Fibroblast of pulmonary artery (primary cell): ENCODE measurements around the gene FZD10.

Experiments used
- DNase-seq: peaks from one replicate; pipeline ENCODE4 v3.0.0-alpha.2; 2010; ENCODE audit warnings: low read depth
- H3K4me3 ChIP-seq: replicated peaks from 2 replicates; pipeline ENCODE4 v1.5.1; 2011; ENCODE audit warnings: low read depth, mild to moderate bottlenecking, control low read depth, low read length, moderate library complexity
- TF ChIP-seq, protein P1 (sequence below): IDR thresholded peaks from 2 replicates; pipeline ENCODE4 v1.5.1; 2011; ENCODE audit warnings: mild to moderate bottlenecking, control low read depth, low read length, inconsistent platforms; ENCODE audit errors: missing control alignments

FZD10 gene

DNA sequence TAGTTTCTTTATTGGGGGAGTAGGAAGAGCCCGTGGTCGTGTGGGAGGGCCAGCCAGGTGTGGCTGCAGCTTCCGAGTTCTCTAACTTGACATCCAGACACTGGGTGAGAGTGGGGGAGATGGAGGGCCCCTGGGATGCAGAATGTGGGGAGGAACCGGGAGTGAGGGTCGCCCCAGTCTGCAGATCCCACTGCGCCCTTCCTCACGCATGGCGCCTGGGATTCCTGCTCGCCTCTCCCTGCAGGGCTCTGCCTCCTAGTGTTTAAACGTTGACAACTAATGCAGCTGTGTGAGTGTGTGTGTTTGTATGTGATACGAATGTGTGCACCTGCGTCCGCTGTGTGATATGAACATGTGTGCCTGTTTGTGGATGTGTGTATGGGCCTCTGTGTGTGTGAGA lies 34.6 kb downstream of the FZD10 start:
- DNase-seq, result no peak
- TF ChIP-seq, protein P1, sequence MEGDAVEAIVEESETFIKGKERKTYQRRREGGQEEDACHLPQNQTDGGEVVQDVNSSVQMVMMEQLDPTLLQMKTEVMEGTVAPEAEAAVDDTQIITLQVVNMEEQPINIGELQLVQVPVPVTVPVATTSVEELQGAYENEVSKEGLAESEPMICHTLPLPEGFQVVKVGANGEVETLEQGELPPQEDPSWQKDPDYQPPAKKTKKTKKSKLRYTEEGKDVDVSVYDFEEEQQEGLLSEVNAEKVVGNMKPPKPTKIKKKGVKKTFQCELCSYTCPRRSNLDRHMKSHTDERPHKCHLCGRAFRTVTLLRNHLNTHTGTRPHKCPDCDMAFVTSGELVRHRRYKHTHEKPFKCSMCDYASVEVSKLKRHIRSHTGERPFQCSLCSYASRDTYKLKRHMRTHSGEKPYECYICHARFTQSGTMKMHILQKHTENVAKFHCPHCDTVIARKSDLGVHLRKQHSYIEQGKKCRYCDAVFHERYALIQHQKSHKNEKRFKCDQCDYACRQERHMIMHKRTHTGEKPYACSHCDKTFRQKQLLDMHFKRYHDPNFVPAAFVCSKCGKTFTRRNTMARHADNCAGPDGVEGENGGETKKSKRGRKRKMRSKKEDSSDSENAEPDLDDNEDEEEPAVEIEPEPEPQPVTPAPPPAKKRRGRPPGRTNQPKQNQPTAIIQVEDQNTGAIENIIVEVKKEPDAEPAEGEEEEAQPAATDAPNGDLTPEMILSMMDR, result no peak
- H3K4me3 ChIP-seq, result no peak overlapping the region

DNA sequence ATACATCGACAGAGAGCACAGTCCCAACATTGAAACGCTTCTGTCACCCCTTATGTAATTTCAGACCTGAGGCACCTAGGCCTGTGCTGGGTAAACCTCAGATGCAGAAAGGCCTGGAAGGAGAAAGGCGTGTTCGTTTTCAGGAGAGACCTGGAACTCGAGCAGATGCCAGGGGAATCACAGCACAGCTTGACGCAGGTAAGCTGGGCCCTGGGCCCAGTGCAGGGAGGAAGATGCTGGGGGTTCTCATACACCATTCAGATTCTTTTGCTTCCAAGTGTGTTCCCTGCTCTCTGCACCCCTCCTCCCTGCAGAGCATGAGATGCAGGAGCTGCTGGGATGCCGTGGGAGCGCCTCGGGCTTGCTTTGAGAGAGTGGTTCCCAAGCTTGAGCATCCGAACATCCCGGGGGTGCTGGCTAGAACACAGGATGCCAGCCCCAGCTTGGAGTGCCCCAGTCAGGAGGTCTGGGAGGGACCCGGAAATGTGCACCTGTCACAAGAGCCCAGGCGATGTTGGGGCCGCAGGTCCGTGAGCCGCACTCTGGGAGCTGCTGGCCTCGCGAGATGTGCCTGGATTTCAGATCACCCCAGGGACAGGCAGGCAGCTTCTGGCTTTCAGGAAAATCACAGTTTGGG lies 35.9 kb downstream of the FZD10 start:
- DNase-seq, result no peak
- TF ChIP-seq, protein P1, result no peak
- H3K4me3 ChIP-seq, result no peak overlapping the region

DNA sequence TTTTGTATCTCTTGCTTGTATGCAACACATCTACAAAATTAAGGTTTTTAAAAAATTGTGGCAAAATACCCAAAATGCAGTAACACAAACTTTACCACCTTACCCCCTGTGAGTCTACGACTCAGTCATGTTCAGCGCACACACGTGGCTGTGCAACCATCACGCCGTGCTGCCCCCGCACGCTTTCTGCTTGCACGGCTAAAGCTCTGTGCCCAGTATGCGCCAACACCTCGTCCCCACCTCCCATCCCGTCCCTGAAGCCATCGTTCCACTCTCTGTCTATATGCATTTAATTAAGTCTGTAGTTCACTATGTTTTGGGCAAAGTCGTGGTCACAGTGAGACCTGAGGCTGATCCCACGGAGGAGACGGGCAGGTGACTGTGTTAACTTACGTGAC lies 36.4 kb downstream of the FZD10 start:
- no peak overlapping the region for H3K4me3 ChIP-seq
- TF ChIP-seq, protein P1, result no peak
- DNase-seq, result no peak

DNA sequence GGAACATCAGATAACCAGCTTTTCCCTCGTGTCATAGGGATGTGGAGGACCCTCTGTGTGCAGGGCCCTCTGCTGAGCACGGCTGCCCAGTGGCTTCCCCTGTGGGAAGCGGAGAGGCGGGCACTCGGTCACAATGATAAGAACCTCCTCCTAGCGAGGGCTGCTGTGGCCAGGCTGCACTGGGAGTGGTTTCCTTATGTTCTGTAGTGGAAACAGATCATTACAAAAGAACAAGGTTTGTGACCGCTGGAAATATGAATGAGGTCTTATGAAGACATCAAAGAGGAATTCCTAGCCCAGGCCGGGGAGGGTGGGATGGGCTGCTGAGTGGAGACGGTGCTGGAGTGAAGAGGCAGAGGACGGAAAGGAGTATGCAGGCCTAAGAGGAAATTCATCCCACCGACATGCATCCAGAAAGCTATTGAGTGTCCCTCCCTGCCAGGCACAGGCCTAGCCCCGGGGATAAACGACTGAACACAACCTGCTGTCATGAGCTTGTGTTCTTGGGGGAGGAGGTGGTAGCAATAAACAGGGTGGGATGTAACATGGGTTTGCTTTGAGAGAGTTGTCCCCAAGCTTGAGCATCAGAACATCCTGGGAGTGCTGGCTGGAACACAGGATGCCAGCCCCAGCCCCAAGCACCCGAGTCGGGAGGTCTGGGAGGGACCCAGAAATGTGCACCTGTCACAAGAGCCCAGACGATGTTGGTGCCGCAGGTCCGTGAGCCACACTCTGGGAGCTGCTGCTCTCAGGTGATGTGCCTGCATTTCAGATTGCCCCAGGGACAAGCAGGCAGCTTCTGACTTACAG lies 37.5 kb downstream of the FZD10 start:
- no peak for DNase-seq
- H3K4me3 ChIP-seq, result no peak overlapping the region
- TF ChIP-seq, protein P1, result no peak

DNA sequence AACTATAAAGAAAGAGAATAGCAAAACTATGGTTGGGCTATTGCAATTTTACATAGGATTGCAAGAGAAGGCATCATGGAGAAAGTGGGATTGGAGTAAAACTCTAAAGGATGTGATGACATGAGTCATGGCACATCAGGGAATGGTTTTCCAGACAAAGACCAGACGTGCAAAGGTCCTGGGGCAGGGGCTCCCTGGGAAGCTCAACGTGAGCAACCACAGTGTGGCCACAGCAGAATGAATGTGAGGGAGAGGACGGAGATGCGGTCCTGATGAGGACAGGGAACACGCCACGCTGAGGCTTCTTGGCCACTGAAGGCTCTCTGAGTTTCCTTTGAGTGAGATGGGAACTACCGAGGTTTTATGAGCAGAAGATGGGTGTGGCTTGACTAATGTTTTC lies 38.2 kb downstream of the FZD10 start:
- DNase-seq, result no peak
- TF ChIP-seq, protein P1, result no peak
- H3K4me3 ChIP-seq, result no peak overlapping the region

DNA sequence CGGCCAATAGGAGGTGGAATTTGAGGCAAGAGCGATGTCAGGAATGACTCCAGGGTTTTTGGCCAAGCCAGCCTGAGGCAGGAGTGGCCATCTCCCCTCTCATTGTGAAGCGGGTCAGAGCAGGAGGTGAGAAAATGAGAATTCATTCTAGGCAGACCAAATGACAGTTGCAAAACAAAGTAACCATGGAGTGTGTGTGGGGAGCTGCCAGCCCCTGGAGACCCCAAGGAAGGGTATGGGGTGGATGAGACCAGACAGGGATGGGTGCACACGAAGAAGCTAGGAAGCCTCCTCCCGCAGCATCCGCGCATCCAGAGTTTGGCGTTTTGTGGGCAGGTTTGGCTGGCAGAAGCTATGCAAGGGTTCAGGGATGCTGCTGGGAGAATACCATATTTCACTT lies 38.8 kb downstream of the FZD10 start:
- no peak for DNase-seq
- TF ChIP-seq, protein P1, result no peak
- H3K4me3 ChIP-seq, result no peak overlapping the region
